Left forelimb (tissue), 1 donor: Measurements from ENCODE around the gene TAOK3.
"Not testable (repeated sequence)": the region's sequence is repeated elsewhere in the genome, so short reads cannot be mapped to it uniquely, and the experiment has no call there.

Experiments used
- DNase-seq: peaks from one replicate; pipeline ENCODE4 v3.0.0-alpha.2; 2018; ENCODE audit warnings: low spot score

TAOK3 gene

GRCh38 chr12:118373616-118374015 lies 909 bp upstream of the TAOK3 start:
- DNase-seq = no peak

GRCh38 chr12:118371321-118372282 lies 1.1 kb downstream of the TAOK3 start:
- DNase-seq = no peak

- no peak for DNase-seq
Measured at GRCh38 chr12:118370601-118371000, 2.1 kb downstream of the TAOK3 start.

GRCh38 chr12:118368821-118369220 lies 3.9 kb downstream of the TAOK3 start:
- no peak for DNase-seq

GRCh38 chr12:118361889-118362288 lies 10.8 kb downstream of the TAOK3 start:
- DNase-seq = no peak

GRCh38 chr12:118361092-118361404 lies 11.7 kb downstream of the TAOK3 start:
- no peak for DNase-seq

GRCh38 chr12:118359541-118359915 lies 13.2 kb downstream of the TAOK3 start:
- no peak for DNase-seq

- no peak for DNase-seq
Measured at GRCh38 chr12:118358612-118359540, 13.8 kb downstream of the TAOK3 start.

GRCh38 chr12:118358008-118358359 lies 14.7 kb downstream of the TAOK3 start:
- DNase-seq = no peak

GRCh38 chr12:118357257-118358007 lies 15.3 kb downstream of the TAOK3 start:
- no peak for DNase-seq

GRCh38 chr12:118356809-118357256 lies 15.9 kb downstream of the TAOK3 start:
- no peak for DNase-seq

- no peak for DNase-seq
Measured at GRCh38 chr12:118355843-118356242, 16.9 kb downstream of the TAOK3 start.

- no peak for DNase-seq
Measured at GRCh38 chr12:118354903-118355302, 17.8 kb downstream of the TAOK3 start.

- not testable (repeated sequence) for DNase-seq
Measured at GRCh38 chr12:118354503-118354902, 18.2 kb downstream of the TAOK3 start.

- no peak for DNase-seq
Measured at GRCh38 chr12:118353721-118354120, 19.0 kb downstream of the TAOK3 start.

GRCh38 chr12:118350908-118351559 lies 21.7 kb downstream of the TAOK3 start:
- DNase-seq = no peak

- DNase-seq = no peak
Measured at GRCh38 chr12:118347916-118348315, 24.8 kb downstream of the TAOK3 start.

GRCh38 chr12:118346895-118347294 lies 25.8 kb downstream of the TAOK3 start:
- no peak for DNase-seq

- no peak for DNase-seq
Measured at GRCh38 chr12:118345355-118345754, 27.4 kb downstream of the TAOK3 start.

- DNase-seq = no peak
Measured at GRCh38 chr12:118344829-118345228, 27.9 kb downstream of the TAOK3 start.

- DNase-seq = no peak
Measured at GRCh38 chr12:118342090-118342489, 30.6 kb downstream of the TAOK3 start.
